Adipocyte (in vitro differentiated cells): ENCODE measurements around the gene SLC16A3.
A peak's percentile ranks its signal among the peaks of the same experiment; 100 is the strongest.
"Not testable (repeated sequence)": the region's sequence is repeated elsewhere in the genome, so short reads cannot be mapped to it uniquely, and the experiment has no call there.

Source experiments
- DNase-seq: peaks from one replicate; pipeline ENCODE4 v3.0.0-alpha.2; 2015; ENCODE audit warnings: low read depth
- H3K27me3 ChIP-seq: replicated peaks from 2 replicates; pipeline ENCODE4 v1.7.0; 2013; ENCODE audit warnings: mild to moderate bottlenecking, low read length, moderate library complexity; ENCODE audit not compliant: control insufficient read depth, insufficient read depth
- H3K36me3 ChIP-seq: 2 replicates; pipeline ENCODE4 v1.7.0; 2013; ENCODE audit warnings: low read length, mild to moderate bottlenecking, moderate library complexity; ENCODE audit not compliant: control insufficient read depth, insufficient read depth, severe bottlenecking
- H3K4me1 ChIP-seq: 2 replicates; pipeline ENCODE4 v1.7.0; 2013; ENCODE audit warnings: mild to moderate bottlenecking, low read length, moderate library complexity; ENCODE audit not compliant: control insufficient read depth, insufficient read depth
- H3K4me3 ChIP-seq: 2 replicates; pipeline ENCODE4 v1.7.0; 2013; ENCODE audit warnings: mild to moderate bottlenecking, low read length, moderate library complexity
- H3K9ac ChIP-seq: 2 replicates; pipeline ENCODE4 v1.7.0; 2013; ENCODE audit warnings: mild to moderate bottlenecking, low read length, moderate library complexity
- H3K9me3 ChIP-seq: 2 replicates; pipeline ENCODE4 v1.7.0; 2013; ENCODE audit warnings: mild to moderate bottlenecking, low read length, moderate library complexity; ENCODE audit not compliant: control insufficient read depth

The SLC16A3 gene

GRCh38 chr17:82255402-82255972, 26.6 kb downstream of the SLC16A3 start:
- no peak overlapping the region for H3K4me3 ChIP-seq
- no peak overlapping the region for H3K9ac ChIP-seq
- DNase-seq: no peak
- peaks cover 82% of the 10 kb centered on the region for H3K36me3 ChIP-seq
- H3K4me1 ChIP-seq: peaks cover 7% of the 10 kb centered on the region
- H3K9me3 ChIP-seq: no peaks in the 10 kb centered on the region
- H3K27me3 ChIP-seq: no peaks in the 10 kb centered on the region

GRCh38 chr17:82256242-82256885, 27.5 kb downstream of the SLC16A3 start:
- no peaks in the 10 kb centered on the region for H3K9me3 ChIP-seq
- no peak for DNase-seq
- H3K4me1 ChIP-seq: peaks cover 7% of the 10 kb centered on the region
- H3K9ac ChIP-seq: no peak overlapping the region
- H3K27me3 ChIP-seq: no peaks in the 10 kb centered on the region
- no peak overlapping the region for H3K4me3 ChIP-seq
- peaks cover 82% of the 10 kb centered on the region for H3K36me3 ChIP-seq

DNA sequence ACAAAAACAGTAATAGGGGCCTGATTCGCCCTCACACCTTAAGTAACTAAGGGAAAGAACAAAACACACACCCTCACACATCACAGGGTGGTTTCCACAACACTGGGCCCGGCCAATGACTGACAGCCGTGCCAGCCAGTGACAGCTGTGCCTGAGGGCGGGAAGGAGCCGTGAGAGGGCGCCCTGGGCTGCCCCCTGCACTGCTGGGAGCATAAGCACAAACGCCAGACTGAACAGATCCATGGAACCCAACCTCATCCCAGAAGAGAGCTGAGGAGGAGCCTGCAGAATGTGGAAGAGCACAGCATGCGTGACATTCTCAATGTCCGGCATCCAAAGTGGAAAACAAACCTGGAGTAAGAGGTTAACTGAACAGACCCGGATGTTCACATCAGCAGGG, 28.6 kb downstream of the SLC16A3 start:
- Histone ChIP-seq H3K4me3 (no peak overlapping the region), H3K4me1 (peaks cover 7% of the 10 kb centered on the region), H3K36me3 (peaks cover 82% of the 10 kb centered on the region), H3K27me3 (no peaks in the 10 kb centered on the region), H3K9ac (no peak overlapping the region), H3K9me3 (no peaks in the 10 kb centered on the region)
- DNase-seq: no peak

DNA sequence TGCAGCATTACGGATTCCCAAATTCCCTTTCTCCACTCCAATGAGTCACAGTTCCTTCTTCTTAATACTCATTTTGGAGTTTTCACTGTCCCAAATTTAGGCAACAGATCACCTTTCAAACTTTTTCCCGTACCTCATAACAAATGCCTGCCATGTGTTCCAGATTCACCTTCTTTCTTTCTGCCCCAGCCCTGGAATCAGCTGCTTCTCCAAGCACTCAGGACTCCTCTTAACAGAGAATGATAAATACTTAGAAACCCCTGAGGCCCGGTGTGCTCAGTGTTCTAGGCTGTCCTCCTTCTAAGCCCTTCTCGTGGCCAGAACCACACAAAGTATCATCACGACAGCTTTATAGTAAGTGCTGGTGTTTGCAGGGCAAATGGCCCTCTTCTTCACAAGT, 29.7 kb downstream of the SLC16A3 start:
- no peaks in the 10 kb centered on the region for H3K9me3 ChIP-seq
- H3K4me3 ChIP-seq: no peak overlapping the region
- peaks cover 7% of the 10 kb centered on the region for H3K4me1 ChIP-seq
- no peak for DNase-seq
- no peaks in the 10 kb centered on the region for H3K27me3 ChIP-seq
- peaks cover 79% of the 10 kb centered on the region for H3K36me3 ChIP-seq
- H3K9ac ChIP-seq: peak overlapping the region; percentile 7

- H3K4me1 ChIP-seq, H3K9me3 ChIP-seq, H3K27me3 ChIP-seq, H3K4me3 ChIP-seq, H3K9ac ChIP-seq, DNase-seq: not testable (repeated sequence)
- H3K36me3 ChIP-seq: peaks cover 93% of the 10 kb centered on the region
Measured at GRCh38 chr17:82259972-82260961, 31.4 kb downstream of the SLC16A3 start.

- no peaks in the 10 kb centered on the region for H3K9me3 ChIP-seq
- H3K4me1 ChIP-seq: peaks cover 22% of the 10 kb centered on the region
- H3K36me3 ChIP-seq: peaks cover 86% of the 10 kb centered on the region
- H3K4me3 ChIP-seq: no peak overlapping the region
- no peak overlapping the region for H3K9ac ChIP-seq
- no peaks in the 10 kb centered on the region for H3K27me3 ChIP-seq
- DNase-seq: no peak
Measured at GRCh38 chr17:82262344-82262743, 33.5 kb downstream of the SLC16A3 start.

- H3K27me3 ChIP-seq: no peaks in the 10 kb centered on the region
- no peaks in the 10 kb centered on the region for H3K9me3 ChIP-seq
- no peak for DNase-seq
- H3K36me3 ChIP-seq: peaks cover 84% of the 10 kb centered on the region
- H3K9ac ChIP-seq: no peak overlapping the region
- H3K4me1 ChIP-seq: peaks cover 31% of the 10 kb centered on the region
- H3K4me3 ChIP-seq: no peak overlapping the region
Measured at GRCh38 chr17:82263641-82264040, 34.8 kb downstream of the SLC16A3 start.

- Histone ChIP-seq H3K9ac (peak overlapping the region; percentile 54), H3K9me3 (no peaks in the 10 kb centered on the region), H3K27me3 (no peaks in the 10 kb centered on the region), H3K36me3 (peaks cover 76% of the 10 kb centered on the region), H3K4me1 (peaks cover 39% of the 10 kb centered on the region), H3K4me3 (no peak overlapping the region)
- no peak for DNase-seq
Measured at GRCh38 chr17:82266142-82266541, 37.3 kb downstream of the SLC16A3 start.

DNA sequence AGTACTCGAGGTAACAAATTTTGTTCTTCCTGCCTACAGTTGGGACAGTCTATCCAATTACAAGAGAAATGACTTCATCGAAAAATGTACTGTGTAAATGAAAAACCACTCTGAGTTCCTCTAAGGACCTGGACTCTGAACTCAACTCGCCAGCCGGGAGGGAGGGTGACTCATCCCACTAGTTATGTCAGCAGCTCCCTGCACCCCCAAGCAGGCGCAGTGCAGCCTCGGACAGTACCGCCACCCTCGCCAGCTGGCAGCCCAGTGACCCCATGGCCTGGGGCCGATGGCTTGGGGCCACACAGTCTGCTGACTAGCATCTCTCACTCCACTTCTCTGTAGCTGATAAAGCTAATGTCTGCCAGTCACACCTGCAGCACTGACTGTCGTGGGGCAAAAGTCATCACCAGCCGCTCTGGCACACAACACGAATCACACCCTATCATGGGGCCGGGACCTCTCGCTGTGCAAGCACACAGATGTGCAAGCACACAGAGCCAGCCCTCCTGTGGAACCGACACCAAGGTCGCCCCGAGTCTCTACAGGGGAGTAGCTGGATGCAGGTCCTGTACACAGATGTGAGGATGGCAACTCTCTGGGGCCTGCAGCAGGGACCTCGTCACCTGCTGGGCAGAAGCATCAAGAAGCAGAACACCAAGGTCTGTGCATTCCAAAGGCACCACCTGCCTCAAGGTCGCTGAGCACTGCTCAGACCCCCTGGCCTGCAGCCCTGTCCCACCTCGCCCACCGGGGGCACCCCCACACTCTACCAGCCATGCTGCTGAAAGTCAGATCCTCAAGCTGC, 38.9 kb downstream of the SLC16A3 start:
- Histone ChIP-seq H3K36me3 (peaks cover 68% of the 10 kb centered on the region), H3K4me1 (peaks cover 45% of the 10 kb centered on the region), H3K9me3 (no peaks in the 10 kb centered on the region), H3K27me3 (no peaks in the 10 kb centered on the region), H3K4me3 (peak overlapping the region; percentile 70), H3K9ac (peak overlapping the region; percentile 62)
- DNase-seq: peak; percentile 96

DNA sequence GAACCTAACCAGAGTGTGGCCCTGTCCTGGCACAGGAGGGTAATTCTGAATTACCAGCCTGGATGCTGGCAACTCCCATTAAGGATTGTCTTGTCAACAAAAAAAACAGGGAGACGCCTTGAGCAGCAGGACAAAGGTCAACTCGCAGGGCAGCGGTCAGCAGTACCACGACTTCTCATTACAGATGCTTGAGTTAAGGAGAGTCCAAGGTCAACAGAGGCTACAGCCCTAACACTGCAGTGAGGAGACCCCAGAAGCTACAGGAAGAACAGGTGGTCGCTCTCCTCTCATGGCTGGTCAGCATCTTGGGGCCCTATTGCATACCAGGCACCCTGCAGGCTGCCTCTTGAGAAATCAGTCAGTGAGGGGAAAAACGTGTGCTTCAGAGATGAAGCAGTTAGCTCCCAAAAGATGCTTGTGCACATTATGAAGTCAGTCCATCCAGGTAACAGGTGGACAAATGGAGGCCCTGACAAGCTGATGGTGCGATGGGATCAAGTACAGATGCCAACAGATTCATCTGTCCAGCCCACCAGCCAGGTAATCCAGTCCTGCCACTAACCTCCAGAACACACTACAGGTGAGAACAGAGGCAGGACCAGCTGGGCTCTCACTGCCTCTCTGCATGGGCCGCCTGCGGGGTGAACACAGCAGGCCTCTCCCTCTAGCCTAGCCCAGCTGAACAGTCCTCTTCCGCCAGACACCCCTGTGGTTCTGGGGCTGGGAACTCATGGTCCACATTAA, 40.5 kb downstream of the SLC16A3 start:
- Histone ChIP-seq H3K4me1 (peaks cover 50% of the 10 kb centered on the region), H3K9me3 (no peaks in the 10 kb centered on the region), H3K9ac (no peak overlapping the region), H3K27me3 (no peaks in the 10 kb centered on the region), H3K36me3 (peaks cover 55% of the 10 kb centered on the region), H3K4me3 (no peak overlapping the region)
- no peak for DNase-seq
